LNCaP clone FGC (cell line): Measurements from ENCODE around the gene CD300E.

Experiments
- DNase-seq: peaks from one replicate; pipeline ENCODE4 v3.0.0-alpha.2; 2011; ENCODE audit warnings: low read depth
- H3K4me3 ChIP-seq: 2 replicates; pipeline ENCODE4 v1.5.1; 2011; ENCODE audit warnings: mild to moderate bottlenecking, low read depth, low read length, control low read depth
- CTCF ChIP-seq: IDR thresholded peaks from 2 replicates; pipeline ENCODE4 v1.5.1; 2012; ENCODE audit warnings: mild to moderate bottlenecking; ENCODE audit not compliant: control insufficient read depth, insufficient read depth; ENCODE audit errors: extremely low read depth

The CD300E gene

GRCh38 chr17:74643826-74644225 is 20.3 kb upstream of the CD300E start:
- DNase-seq: no peak
- TF ChIP-seq CTCF: no peak
- H3K4me3 ChIP-seq: no peak overlapping the region

- TF ChIP-seq CTCF: no peak
- no peak overlapping the region for H3K4me3 ChIP-seq
- DNase-seq: no peak
Measured at GRCh38 chr17:74642995-74643394, 19.5 kb upstream of the CD300E start.

- no peak for TF ChIP-seq CTCF
- no peak overlapping the region for H3K4me3 ChIP-seq
- DNase-seq: no peak
Measured at GRCh38 chr17:74642556-74642955, 19.0 kb upstream of the CD300E start.

DNA sequence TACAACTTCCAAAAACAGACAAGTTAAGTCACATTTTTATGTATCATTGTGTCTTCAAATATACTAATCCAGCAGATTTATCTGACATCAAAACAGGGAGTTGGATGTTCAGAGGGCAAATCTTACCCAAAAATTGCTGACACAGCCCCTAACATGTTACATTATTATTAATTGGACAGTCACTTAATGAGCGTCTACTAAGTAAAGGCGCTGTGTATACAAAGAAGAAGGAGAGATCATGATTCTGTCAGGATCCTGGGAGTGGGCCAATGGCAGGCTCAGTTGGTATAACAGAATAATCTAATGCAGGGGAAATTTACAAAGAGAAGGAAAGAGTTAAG is 18.4 kb upstream of the CD300E start:
- no peak overlapping the region for H3K4me3 ChIP-seq
- no peak for DNase-seq
- no peak for TF ChIP-seq CTCF

- TF ChIP-seq CTCF: no peak
- DNase-seq: no peak
- H3K4me3 ChIP-seq: no peak overlapping the region
Measured at GRCh38 chr17:74641224-74641957, 17.9 kb upstream of the CD300E start.

DNA sequence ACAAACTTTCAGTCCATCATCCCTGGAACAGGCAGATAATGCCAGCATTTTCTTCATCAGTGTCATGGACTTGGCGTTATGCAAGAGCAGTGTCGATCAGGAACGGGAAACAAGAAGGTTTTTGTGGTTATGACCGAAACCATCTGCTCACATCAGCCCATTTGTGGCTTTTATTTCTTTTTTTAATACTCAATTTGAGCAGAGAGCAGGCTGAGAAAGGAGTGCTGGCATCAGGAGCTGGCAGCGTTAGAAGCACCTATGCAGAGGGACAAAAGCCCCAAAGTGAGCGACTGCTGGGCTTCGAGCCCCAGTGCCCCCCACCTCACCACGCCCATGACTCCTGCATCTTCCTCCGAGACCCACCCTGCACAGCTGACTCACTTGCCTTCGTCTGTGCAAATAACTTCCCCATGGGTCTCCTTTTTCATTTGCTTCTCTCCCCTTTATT is 16.2 kb upstream of the CD300E start:
- no peak for TF ChIP-seq CTCF
- H3K4me3 ChIP-seq: no peak overlapping the region
- no peak for DNase-seq

- no peak for DNase-seq
- TF ChIP-seq CTCF: no peak
- no peak overlapping the region for H3K4me3 ChIP-seq
Measured at GRCh38 chr17:74637926-74638325, 14.4 kb upstream of the CD300E start.
